Fibroblast of upper back skin (primary cell): ENCODE measurements around the gene CLDN12.

Experiments used
- DNase-seq: peaks from one replicate; pipeline ENCODE4 v3.0.0-alpha.2; 2013

CLDN12 gene

GRCh38 chr7:90403174-90404113 lies at the start of gene CLDN12:
Gene CLDN12 (plus strand): TSS chr7:90403461. CDS start chr7:90412677, 9,216 bp downstream.
- DNase-seq: peak; percentile 98

DNA sequence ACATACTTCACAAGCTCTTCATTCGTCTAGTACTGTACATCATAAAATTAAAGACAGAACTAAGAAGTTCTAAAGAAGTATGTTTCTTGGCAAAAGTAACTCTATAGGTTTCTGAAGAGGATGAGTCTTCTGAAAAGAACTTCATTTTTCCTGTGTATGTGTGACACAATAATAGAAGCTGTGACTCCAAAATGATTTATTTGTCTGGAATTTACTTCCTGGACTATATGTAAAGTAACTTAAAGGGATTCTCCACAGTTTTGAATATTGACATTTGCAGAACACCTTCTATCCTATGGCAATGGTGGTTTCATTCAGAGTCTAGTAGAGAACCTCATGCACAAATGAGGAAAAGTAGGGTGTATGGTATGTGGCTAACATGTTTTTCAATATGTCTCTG lies 19.8 kb upstream of the CLDN12 start:
- DNase-seq: peak; percentile 87

DNA sequence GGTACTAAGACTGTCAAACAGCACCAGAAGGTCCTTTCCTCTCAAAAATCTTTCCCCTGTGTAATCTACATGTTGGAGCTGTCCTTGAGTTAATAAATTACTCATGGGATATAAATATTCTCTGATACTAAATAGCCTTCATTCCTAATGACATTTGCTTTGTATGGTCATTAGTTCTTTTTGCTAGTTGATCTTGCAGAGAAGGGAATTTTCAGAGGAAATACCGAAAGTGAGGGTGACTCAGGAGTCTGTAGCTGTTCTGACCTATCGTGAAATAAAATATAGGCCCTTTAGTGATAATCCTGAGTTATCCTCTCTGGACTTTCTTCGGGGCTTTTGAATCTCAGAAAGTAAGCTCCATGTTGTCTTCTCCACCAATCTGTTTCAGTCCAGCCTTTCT lies 19.4 kb upstream of the CLDN12 start:
- peak; percentile 76 for DNase-seq

DNA sequence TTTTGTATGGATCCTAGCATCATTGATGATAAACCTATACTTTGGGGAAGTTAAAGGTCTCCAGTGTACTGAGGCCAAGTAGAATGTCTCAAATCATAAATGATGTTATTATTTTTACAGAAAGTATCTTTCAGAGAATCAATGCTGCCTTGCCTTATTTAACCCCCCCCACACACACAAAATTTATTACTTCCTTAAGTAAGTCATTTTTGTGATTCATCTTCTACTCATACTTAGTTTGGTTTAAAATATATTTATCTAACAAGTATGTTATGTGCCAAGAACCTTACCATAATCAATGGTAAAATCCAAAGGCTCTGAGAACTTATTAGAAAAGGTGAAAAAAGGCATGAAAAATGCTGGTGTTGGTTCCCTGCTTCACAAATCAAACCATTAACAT lies 18.8 kb upstream of the CLDN12 start:
- DNase-seq: peak; percentile 49

DNA sequence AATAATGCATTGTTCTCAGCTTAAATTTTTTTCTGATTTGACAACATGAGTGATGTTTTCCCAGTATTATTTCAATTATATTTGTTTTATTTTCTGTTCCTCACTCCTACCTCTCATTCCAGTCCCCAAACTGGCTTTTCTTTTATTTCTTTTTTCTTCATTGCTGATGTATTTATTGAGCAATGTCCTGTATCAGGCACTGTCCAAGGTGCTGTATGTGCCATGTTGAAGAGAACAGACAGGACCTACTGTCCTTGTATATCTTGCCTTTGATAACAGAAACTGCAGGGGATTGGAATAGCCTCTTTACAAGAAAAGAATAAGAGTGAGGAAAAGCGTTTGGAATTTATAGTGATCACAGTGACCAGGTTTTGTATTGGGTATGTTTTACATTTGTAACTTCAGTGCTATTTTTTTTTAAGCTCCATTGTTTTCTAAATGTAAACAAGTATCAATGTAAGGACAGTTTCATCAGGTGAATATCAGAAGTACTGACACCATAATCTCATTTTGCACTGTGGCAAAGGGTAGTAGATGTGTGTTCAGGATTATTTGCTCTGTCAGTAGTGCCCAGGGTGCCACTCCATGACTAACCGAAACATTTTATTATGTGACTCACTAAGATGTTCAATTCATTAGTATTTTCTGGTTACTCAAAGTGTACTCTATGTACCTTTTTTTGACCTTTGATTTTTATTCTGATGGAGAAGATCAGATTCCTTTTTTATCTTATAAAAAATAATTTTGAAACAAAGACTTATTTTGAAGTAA lies 15.6 kb upstream of the CLDN12 start:
- peak; percentile 23 for DNase-seq

GRCh38 chr7:90390926-90391325 lies 12.3 kb upstream of the CLDN12 start:
- no peak for DNase-seq

DNA sequence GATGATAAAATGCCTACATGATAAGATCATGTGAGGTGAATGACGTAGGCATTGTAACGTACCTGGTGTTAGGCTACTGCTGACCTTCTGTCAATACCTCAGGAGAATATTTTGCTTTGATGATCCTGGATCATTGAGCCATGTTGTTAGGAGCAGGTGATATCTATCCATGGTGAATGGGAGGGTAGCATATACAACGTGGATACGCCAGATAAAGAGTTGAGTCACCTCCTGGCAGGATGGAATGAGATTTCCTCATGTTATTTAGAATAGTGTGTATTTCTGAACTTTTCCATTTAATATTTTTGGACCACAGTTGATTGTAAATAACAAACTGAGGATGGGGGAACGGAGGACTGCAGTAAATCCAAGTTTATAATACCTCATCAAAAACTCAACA lies 11.8 kb upstream of the CLDN12 start:
- no peak for DNase-seq

DNA sequence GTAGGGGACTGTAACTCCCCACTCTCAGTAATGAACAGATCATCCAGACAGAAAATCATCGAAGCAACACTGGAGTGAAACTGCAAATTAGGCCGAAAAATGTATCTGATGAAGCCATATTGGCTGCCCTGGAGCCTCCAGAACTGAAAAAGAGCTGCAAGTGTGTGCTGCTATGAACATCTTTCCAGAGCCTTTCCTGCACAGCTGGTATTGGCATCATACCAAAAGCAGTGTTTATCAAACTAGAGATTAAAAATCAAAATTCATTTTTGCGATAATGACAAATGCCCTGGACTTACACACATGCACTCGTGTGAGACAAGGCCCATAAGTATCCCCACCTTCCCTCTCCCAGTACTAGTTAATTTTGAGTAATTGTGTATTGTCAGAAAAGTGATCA lies 6.8 kb upstream of the CLDN12 start:
- DNase-seq: no peak

- peak; percentile 71 for DNase-seq
Observed at GRCh38 chr7:90401989-90402388, 1.3 kb upstream of the CLDN12 start.

DNA sequence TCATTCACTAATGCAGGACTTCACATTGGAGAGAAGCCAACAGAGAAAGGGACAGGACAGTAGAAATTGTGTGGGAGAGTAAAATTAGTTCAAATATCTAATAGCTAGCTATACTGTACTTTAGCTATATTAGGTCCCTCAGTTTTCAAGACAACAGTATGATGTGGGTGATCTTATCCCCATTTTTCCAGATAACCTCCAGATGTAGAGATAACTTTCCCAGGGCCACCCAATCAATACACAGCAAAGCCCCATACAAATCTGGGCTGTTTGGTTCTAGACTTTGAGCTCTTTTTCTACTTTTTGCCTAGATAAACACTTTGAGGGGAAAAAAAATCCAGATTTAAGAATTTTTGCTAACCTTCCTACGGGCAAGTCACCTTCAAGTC lies 482 bp upstream of the CLDN12 start:
- no peak for DNase-seq

DNA sequence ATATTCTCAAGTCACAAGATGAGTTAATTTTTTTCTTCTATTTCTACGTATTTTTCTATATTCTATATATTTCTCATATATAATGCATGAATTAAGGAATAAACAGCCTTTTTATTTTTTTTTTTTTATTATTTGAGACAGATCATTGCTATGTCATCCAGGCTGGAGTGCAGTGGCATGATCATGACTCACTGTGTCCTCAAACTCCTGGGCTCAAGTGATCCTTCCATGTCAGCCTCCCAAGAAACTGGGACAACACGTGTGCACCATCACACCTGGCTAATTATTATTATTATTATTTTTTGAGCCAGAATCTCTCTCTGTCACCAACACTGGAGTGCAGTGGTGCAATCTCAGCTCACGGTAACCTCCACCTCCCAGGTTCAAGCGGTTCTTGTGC lies 1.5 kb downstream of the CLDN12 start:
- DNase-seq: no peak

DNA sequence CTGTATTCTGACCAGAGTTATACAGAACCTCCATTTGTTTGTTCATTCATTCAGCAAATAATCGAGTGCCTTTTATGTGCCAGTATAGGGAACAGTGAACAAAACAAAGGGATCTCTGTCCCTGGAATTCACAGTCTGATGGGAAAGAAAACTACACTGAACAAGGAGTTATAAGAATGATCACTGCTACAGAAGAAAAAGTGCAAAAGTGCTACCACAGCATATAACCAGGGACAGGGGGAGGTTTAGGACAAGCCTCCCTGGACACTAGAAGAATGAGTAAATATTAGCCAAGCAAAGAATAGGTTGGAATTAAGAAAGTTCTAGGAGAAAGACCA lies 4.2 kb downstream of the CLDN12 start:
- no peak for DNase-seq

DNA sequence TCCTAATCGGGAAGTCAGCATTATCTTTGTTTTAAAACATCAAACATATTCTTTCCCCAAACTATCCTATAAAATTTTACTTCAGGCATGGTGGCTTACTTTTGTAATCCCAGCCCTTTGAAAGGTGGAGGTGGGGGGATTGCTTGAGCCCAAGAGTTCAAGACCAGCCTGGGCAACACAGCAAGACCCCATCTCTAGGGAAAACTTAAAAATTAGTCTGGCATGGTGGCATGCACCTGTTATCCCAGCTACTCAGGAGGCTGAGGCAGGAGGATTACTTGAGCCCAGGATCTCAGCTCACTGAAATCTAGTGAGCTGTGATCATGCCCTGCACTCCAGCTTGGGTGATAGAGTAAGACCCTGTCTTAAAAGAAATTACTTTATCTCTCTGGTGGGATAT lies 4.9 kb downstream of the CLDN12 start:
- no peak for DNase-seq

DNA sequence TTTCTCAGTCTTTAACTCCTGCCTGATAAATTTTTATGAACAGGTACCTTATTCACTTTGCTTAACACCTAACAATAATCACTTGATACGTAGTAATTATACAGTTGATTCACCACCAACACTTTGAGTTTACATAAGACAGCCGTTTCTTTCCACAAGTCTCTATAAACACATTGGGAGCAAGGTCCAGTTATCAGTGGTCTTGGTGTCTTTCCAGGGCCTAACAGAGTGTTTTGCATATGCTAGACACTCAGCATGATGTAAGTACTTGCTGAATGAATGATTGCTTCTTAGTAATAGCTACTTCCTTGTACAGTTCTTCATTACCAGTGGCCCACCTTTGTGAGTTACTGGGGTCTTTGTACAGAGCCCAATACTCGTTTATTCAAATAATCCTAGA lies 6.4 kb downstream of the CLDN12 start:
- no peak for DNase-seq

DNA sequence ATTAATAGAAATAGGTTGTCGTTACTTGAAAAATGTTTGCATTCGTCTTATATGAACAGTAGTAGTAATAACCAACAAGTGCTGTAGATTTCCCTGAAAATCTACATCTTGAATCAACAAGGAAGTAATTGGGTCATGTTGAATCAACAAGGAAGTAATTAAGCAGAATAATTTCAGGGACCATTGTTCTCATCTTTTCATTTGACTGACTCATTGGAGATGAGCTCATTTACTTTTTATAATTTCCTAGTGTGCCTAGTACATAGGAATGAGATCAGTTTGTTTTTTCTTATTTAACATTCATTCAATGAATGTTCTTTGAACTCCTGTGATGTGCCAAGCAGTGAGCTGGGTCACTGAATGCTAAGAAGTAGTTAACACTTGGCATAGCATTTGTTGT lies 8.2 kb downstream of the CLDN12 start:
- DNase-seq: no peak

GRCh38 chr7:90412458-90413184 lies 9.4 kb downstream of the CLDN12 start:
- DNase-seq: no peak

- DNase-seq: no peak
Observed at GRCh38 chr7:90413185-90413528, 9.9 kb downstream of the CLDN12 start.

DNA sequence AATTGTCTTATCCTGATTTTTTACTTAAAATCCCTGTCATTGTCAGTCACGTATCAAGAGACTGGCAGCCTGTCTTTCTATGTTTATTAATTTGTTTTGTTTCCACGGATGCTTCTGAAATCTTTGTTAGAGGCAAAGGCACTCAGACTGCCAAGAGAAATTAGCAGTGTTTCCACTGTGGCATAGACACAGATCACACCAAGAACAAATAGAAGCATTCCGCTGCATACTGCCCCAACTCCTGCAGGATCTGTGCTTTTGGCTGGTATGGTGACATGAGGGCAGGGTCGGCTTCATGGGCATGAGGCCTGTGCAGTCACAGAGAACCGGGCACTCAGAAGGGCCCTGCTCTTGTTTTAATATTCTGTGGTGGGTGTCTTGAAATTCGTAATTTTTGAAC lies 18.4 kb downstream of the CLDN12 start:
- no peak for DNase-seq

DNA sequence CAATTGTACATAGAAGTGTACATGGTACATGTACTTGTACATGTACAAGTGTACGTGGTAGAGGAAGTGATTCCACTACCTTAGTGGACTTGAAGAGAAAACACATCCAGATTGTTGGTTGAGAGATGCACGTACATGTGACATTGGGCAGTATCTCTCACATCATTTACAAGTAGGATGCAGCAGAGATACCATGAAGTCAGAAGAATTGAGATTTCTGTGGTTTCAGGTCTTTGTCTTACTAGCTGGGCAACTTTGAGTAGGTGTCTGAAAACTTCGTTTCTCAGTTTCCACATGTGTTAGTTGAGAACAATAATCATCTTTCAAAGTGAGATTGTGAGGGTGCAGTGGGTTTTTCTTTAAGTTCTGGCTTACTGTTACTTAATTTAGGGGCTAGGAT lies 21.5 kb downstream of the CLDN12 start:
- DNase-seq: no peak

- peak; percentile 10 for DNase-seq
Observed at GRCh38 chr7:90425376-90425775, 22.1 kb downstream of the CLDN12 start.

DNA sequence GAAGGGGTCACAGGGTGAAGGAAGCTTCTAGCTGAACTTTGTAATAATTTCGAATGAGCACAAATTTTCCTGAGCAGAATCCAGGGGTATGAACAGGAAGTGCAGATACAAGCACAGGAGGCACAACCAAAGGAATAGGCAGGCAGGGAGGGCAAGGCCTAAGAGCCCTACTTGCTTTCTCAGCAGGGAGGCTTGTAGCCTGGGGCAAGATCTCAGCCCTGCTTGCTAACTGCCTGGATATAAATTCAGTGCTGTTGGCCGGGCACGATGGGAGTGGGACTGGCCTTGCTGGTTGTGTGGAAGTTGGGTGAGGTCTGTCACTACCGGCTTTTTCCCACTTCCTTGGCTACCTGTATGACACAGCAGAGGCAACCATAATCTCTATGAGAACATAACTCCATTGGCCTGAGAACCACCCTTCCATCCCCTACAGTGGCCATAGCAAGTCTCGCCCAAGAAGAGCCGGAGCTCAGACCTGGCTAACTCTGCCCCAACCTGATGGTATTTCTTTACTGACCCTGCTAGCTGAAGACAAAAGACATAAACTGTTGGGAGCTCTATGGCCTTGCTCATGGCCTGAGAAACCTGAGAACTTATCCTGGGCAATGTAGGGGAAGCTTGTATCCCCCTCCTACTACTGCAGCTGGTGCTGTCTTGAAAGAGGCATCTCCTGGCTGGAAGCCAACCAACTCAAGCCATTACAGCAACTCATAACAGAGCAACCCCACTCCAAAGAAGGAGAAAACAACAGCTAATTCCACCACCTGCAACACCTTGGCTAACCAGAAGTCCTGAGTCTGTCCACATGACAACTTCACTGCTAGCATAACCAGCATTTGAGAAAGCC lies 27.6 kb downstream of the CLDN12 start:
- DNase-seq: no peak

DNA sequence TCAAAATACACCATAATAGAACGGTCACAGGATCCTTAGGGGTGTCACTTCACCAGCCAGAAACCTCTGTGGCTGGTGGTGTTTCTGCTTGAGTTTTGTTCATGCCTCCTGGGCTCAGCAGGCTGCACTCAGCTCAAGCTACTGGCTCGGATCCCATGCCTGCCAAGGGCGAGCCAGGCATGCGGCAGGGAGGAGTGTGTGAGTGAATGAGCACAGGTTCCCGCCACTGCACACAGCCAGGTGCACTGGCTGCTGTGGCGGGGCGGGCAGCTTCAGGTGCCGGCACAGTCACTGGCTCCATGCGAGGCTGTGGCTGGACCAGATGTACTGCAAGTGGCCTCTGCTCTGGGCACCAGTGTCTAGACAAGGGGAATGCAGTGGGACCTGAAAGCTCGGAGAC lies 29.5 kb downstream of the CLDN12 start:
- DNase-seq: no peak

GRCh38 chr7:90433221-90433620 lies 30.0 kb downstream of the CLDN12 start:
- no peak for DNase-seq
